Activated naive CD8-positive, alpha-beta T cell (primary cell): ENCODE results near the gene MGARP.
A peak's percentile ranks its signal among the peaks of the same experiment; 100 is the strongest.
"Not testable (repeated sequence)": the region's sequence is repeated elsewhere in the genome, so short reads cannot be mapped to it uniquely, and the experiment has no call there.

Source experiments
- H3K27ac Mint-ChIP-seq: one replicate; pipeline ENCODE4 v1.8.0; 2021; ENCODE audit warnings: mixed read lengths
- H3K27me3 Mint-ChIP-seq: one replicate; pipeline ENCODE4 v1.8.0; 2021; ENCODE audit warnings: mixed read lengths
- H3K36me3 Mint-ChIP-seq: one replicate; pipeline ENCODE4 v1.8.0; 2021; ENCODE audit warnings: mixed read lengths
- H3K4me1 Mint-ChIP-seq: one replicate; pipeline ENCODE4 v1.8.0; 2021; ENCODE audit warnings: low read depth, mixed read lengths
- H3K4me3 Mint-ChIP-seq: one replicate; pipeline ENCODE4 v1.8.0; 2021; ENCODE audit warnings: mild to moderate bottlenecking, mixed read lengths
- H3K9me3 Mint-ChIP-seq: one replicate; pipeline ENCODE4 v1.8.0; 2021; ENCODE audit warnings: low read depth, mixed read lengths

MGARP gene

DNA sequence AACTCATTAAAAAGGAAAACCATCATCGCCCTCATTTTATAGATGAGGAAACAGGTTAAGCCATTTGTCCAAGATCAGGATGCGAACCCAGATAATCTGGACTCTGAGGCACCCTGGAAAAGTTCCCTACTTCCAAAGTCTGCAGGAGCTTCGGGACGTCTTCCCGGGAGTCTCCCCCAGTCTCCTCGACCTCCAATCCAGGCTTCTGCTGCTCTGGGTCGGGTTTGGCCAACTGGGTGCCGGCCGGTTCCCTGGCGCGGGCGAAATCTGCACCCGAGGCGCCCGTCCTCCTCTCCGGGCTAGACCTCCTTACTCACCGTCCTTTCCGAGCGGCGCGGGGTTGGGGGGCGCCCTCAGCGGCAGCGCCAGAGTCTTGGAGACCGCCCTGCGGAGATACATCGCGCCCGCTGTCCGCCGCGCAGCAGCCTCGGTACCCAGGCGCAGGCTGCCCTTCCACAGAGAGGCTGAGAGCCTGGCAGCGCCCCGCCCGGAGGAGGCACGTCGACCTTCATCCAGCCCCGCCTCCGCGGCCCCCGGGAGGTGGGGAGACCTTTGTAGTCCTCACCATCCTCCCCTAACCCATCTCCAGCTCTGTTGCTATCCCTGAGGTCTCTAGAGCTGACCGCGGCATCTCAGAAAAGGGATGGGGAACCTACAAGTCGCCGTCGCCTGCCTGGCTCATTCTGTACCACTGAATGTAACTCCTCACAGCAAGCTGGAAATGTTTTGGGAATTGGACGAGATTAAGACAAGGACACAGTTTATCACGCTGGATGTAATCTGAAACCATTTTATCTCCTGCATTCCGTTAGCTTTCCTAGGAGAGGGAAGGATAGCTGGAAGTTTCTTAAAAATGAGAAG lies at the start of gene MGARP:
Gene MGARP, minus strand, starts transcription at position 466 of the 861 bp plus-strand sequence. Its CDS starts 67 bp downstream, at position 399.
- peaks cover 14% of the 10 kb centered on the region for H3K27me3 Mint-ChIP-seq
- H3K4me1 Mint-ChIP-seq = peaks cover 11% of the 10 kb centered on the region
- H3K4me3 Mint-ChIP-seq = peak within 1 kb of the TSS; percentile 83
- no peak within 1 kb of the TSS for H3K27ac Mint-ChIP-seq
- no peaks in the 10 kb centered on the region for H3K9me3 Mint-ChIP-seq
- peaks cover 6% of the 10 kb centered on the region for H3K36me3 Mint-ChIP-seq

DNA sequence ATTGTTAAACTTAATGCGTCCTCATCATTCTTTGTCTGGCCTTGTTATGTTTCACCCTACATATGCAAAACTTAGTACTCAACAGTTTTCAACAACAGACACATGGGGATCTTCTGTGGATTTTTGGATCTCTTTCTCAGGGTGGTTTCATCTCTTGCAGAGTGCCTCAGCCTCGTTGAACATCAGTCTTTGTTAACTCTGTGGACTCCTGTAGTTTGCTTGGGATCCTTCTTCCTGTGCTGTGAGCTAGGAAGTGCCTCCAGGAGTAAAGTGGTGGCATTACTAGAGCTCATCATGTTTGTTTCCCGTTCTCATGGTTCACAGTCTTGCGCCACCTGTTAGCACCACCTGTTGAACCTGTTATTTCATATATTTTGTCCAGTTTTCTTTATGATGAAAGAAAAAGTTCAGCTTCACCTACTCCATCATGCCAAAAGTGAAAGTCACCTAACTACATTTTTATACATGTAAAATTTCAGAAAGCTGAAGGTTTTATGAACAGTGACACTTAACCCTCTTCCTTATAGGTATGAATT lies 49.7 kb upstream of the MGARP start:
- peaks cover 17% of the 10 kb centered on the region for H3K36me3 Mint-ChIP-seq
- H3K9me3 Mint-ChIP-seq = no peaks in the 10 kb centered on the region
- H3K4me3 Mint-ChIP-seq = no peak overlapping the region
- peaks cover 54% of the 10 kb centered on the region for H3K4me1 Mint-ChIP-seq
- no peaks in the 10 kb centered on the region for H3K27me3 Mint-ChIP-seq
- H3K27ac Mint-ChIP-seq = no peak overlapping the region

DNA sequence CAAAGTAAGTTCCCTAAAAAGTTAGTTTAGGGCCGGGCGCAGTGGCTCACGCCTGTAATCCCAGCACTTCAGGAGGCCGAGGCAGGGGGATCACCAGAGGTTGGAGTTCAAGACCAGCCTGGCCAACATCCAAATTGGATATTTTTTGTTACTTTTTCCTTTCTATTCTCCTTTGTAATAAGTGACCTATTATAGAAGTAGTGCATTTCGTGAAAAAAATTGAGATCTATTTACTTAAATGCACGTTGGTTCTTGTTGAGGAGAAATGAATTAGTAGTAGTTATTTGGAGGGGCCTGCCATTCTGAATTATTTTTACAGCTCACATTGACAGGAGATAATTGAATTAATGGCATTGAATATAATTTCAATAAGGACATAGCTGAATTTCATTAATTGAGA lies 44.6 kb upstream of the MGARP start:
- H3K27ac Mint-ChIP-seq = no peak overlapping the region
- peaks cover 14% of the 10 kb centered on the region for H3K36me3 Mint-ChIP-seq
- H3K4me1 Mint-ChIP-seq = peaks cover 60% of the 10 kb centered on the region
- H3K9me3 Mint-ChIP-seq = no peaks in the 10 kb centered on the region
- no peaks in the 10 kb centered on the region for H3K27me3 Mint-ChIP-seq
- no peak overlapping the region for H3K4me3 Mint-ChIP-seq

DNA sequence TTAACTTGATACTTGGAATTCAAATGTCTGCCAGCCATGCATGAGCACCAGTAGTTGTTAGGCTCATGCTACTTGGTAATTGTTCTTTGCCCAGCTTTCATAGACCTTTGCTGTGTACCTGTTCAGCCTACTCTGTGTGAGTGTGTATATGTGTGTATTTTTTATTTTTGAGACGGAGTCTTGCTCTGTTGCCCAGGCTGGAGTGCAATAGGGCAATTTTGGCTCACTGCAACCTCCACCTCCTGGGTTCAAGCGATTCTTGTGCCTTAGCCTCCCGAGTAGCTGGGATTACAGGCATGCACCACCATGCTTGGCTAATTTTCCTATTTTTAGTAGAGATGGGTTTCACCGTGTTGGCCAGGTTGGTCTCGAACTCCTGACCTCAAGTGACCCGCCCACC lies 42.5 kb upstream of the MGARP start:
- not testable (repeated sequence) for H3K36me3 Mint-ChIP-seq, H3K4me3 Mint-ChIP-seq, H3K27me3 Mint-ChIP-seq, H3K9me3 Mint-ChIP-seq, H3K27ac Mint-ChIP-seq
- H3K4me1 Mint-ChIP-seq = peaks cover 63% of the 10 kb centered on the region

DNA sequence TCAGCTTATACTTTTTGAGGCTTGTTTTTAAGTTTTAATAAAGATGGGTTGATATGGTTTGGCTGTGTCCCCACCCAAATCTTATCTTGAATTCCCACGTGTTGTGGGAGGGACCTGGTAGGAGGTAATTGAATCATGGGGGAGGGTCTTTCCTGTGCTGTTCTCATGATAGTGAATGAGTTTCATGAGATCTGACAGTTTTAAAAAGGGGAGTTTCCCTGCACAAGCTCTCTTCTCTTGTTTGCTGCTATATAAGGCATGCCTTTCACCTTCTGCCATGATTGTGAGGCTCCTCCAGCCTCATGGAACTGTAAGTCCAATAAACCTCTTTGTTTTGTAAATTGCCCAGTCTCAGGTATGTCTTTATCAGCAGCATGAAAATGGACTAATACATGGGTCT lies 42.0 kb upstream of the MGARP start:
- H3K27ac Mint-ChIP-seq, H3K27me3 Mint-ChIP-seq, H3K36me3 Mint-ChIP-seq, H3K9me3 Mint-ChIP-seq: not testable (repeated sequence)
- Mint-ChIP-seq H3K4me1 (peaks cover 67% of the 10 kb centered on the region), H3K4me3 (peak overlapping the region; percentile 6)

DNA sequence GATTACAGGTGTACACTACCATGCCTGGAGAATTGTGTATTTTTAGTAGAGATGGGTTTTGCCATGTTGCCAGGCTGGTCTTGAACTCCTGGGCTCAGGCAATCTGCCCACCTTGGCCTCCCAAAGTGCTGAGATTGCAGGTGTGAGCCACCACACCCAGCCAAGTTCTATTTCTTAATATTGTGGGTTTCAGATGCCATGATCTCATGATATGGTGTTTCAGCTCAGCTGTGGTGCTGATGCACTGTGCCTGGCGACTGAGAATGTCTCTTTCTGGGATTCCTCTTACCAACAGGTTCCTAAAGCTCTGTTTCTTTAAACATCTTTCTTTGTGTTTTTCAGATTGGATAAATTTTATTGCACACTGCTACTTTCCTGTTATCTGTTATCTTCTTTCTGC lies 39.5 kb upstream of the MGARP start:
- peaks cover 75% of the 10 kb centered on the region for H3K4me1 Mint-ChIP-seq
- H3K4me3 Mint-ChIP-seq = no peak overlapping the region
- peaks cover 15% of the 10 kb centered on the region for H3K36me3 Mint-ChIP-seq

DNA sequence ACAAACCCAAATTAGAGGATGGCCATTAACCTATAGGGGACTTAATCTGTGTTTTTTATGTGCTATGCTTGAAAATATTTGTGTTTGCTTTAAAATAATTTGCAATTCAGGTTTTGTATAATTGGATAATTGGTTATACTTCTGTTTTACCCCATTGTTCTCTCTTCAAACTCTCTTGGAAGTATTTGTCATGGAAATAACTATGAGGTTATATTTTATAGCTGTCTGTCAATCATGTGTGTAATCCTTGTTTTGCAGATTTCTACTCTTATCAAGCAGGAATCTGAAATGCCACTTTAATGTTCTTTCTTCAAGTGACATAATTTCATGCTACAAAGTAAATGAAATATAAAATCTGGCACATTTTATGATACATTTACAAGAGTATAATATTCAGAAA lies 37.6 kb upstream of the MGARP start:
- Mint-ChIP-seq H3K4me3 (no peak overlapping the region), H3K4me1 (peaks cover 80% of the 10 kb centered on the region), H3K27ac (no peak overlapping the region), H3K27me3 (no peaks in the 10 kb centered on the region), H3K36me3 (peaks cover 15% of the 10 kb centered on the region), H3K9me3 (no peaks in the 10 kb centered on the region)

More for the DNA sequence above, 39.5 kb upstream of the MGARP start:
- Mint-ChIP-seq H3K27ac (peak overlapping the region; percentile 13), H3K9me3 (no peaks in the 10 kb centered on the region), H3K27me3 (no peaks in the 10 kb centered on the region)

DNA sequence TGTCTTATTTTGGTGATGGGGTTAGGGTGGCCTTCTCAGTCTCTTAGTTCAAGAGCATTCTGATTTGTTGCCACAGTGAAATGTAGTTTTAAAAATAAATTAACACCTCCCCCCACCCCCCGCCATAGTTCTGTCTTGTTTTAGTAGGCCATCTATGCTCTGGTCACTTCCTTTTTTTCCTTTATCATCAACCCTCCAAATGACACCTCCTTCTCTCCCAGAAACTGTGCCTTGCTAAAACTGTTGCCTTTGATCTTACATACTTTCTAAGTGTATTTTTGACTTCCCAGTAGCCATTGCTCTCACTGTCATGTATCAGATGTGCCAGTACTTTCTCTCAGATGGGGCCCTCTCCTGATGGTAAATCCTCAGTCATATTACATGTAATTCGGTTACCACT lies 36.7 kb upstream of the MGARP start:
- Mint-ChIP-seq H3K27me3 (no peaks in the 10 kb centered on the region), H3K27ac (peak overlapping the region; percentile 31), H3K9me3 (no peaks in the 10 kb centered on the region), H3K4me1 (peaks cover 81% of the 10 kb centered on the region), H3K36me3 (peaks cover 13% of the 10 kb centered on the region), H3K4me3 (no peak overlapping the region)

DNA sequence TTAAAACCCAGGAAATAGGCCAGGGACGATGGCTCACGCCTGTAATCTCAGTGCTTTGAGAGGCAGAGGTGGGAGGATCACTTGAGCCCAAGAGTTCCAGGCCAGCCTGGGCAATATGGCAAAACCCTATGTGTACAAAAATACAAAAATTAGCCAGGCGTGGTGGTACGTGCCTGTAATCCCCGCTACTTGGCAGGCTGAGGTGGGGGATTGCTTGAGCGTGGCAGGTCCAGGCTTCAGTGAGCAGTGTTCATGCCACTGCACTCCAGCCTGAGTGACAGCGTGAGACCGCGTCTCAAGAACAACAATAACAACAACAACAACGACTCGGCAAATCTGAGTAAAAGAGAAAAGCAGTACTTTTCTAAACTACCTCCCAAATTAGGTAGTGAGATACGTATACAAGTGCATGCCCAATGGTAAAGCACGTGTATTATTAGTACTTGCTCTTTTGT lies 35.2 kb upstream of the MGARP start:
- H3K36me3 Mint-ChIP-seq = peaks cover 13% of the 10 kb centered on the region
- no peak overlapping the region for H3K27ac Mint-ChIP-seq
- peak overlapping the region; percentile 7 for H3K4me3 Mint-ChIP-seq

DNA sequence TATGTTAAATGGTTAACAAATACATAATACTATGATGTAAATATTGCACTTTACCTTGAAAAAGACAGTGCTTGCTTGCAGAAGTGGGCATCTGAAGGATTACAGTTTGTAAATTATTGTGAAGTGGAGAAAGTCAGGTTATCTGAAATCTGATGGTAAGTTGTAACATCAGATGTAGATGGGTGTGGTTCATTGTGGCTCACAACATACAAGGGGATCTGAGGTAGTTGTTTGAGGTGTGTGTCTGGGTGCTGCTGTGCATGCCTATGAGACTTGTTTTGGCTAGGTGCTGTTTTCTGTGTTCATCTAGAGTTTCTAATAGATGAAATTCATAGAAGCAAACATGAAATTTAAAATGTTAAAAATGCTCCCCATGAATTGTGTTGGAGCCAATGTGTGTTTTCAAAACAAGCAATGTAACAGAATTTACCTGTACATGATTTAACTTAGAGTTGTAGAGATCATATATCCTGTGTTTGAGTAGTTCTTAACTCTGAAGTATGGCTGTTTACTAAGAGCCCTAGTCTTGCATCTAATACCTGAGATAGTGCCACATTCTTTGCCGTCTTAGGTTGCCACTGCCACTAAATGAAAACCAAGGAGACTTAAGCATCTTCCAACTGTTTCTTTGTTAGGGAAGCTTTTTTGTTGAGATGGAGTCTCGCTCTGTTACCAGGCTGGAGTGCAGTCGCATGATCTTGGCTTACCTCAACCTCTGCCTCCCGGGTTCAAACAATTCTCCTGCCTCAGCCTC lies 34.2 kb upstream of the MGARP start:
- peaks cover 9% of the 10 kb centered on the region for H3K36me3 Mint-ChIP-seq
- peak overlapping the region; percentile 74 for H3K27ac Mint-ChIP-seq
- no peaks in the 10 kb centered on the region for H3K9me3 Mint-ChIP-seq
- H3K4me3 Mint-ChIP-seq = peak overlapping the region; percentile 60
- H3K27me3 Mint-ChIP-seq = no peaks in the 10 kb centered on the region
- H3K4me1 Mint-ChIP-seq = peaks cover 78% of the 10 kb centered on the region

More for the DNA sequence above, 35.2 kb upstream of the MGARP start:
- no peaks in the 10 kb centered on the region for H3K27me3 Mint-ChIP-seq
- H3K4me1 Mint-ChIP-seq = peaks cover 79% of the 10 kb centered on the region
- H3K9me3 Mint-ChIP-seq = no peaks in the 10 kb centered on the region

DNA sequence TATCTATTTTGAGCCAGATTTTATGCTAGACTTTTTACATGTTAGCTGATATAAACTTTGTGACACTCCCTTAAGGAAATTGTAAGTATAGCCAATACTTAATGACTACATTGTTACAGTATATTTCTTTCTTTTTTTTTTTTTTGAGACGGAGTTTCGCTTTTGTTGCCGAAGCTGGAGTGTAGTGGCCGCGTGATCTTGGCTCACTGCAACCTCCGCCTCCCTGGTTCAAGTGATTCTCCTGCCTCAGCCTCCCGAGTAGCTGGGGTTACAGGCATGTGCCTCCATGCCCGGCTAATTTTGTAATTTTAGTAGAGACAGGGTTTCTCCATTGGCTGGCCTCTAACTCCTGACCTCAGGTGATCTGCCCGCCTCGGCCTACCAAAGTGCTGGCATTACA lies 33.4 kb upstream of the MGARP start:
- H3K27me3 Mint-ChIP-seq, H3K9me3 Mint-ChIP-seq, H3K4me3 Mint-ChIP-seq, H3K27ac Mint-ChIP-seq, H3K36me3 Mint-ChIP-seq: not testable (repeated sequence)
- peaks cover 77% of the 10 kb centered on the region for H3K4me1 Mint-ChIP-seq

DNA sequence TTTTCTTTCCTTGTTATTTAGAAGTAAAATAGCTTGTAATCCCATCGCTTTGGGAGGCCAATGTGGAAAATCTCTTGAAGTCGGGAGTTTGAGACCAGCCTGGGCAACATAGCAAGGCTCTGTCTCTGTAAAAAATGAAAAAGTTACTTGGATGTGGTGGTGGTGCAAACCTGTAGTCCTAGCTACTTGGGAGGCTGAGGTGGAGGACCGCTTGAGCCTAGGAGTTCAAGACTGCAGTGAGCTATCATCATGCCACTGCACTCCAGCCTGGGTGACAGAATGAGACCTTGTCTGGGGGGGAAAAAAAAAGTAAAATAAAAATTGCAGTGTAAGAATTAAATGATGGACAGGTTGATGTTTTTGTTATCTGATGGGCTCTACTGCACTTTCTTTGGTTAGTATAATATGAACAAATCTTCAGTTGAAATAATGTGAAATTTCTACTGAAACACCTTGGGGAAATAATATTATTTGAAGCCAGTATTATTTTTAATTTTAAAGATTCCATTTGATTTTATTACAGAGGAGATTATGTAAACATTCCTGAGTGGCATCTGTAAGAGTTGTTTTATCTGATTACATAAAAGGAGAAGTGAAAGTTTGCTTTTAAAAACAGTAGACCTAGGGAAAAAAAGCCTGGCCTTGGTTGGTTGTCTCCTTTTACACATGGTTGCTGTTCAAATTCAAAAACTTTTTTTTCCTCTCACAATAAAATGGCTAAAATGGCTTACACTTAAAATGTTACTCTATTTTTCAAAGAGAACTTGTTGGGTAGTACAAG lies 32.7 kb upstream of the MGARP start:
- peaks cover 75% of the 10 kb centered on the region for H3K4me1 Mint-ChIP-seq
- H3K27me3 Mint-ChIP-seq = no peaks in the 10 kb centered on the region
- no peaks in the 10 kb centered on the region for H3K9me3 Mint-ChIP-seq
- peak overlapping the region; percentile 30 for H3K4me3 Mint-ChIP-seq
- peak overlapping the region; percentile 34 for H3K27ac Mint-ChIP-seq
- peaks cover 9% of the 10 kb centered on the region for H3K36me3 Mint-ChIP-seq

DNA sequence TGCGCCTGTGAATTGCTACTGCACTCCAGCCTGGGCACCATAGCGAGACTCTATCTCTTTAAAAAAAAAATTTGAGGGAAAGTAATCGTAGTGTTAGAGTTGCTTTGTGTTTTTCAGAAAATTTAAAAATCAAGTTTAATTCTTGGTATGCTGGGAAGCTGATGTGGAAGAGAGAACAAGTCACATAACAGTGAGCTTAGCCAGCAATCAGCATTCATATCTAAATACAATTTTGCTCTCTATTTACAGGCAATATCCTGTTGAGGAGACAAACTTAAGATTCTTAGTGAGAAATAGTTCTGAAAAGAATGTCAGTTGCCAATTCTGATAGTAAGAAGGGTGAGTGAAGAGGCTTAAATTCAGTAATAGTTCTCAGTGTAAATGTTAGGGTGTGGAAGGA lies 31.9 kb upstream of the MGARP start:
- Mint-ChIP-seq H3K27ac (no peak overlapping the region), H3K36me3 (peaks cover 6% of the 10 kb centered on the region), H3K9me3 (no peaks in the 10 kb centered on the region), H3K4me3 (no peak overlapping the region), H3K27me3 (no peaks in the 10 kb centered on the region), H3K4me1 (peaks cover 73% of the 10 kb centered on the region)

DNA sequence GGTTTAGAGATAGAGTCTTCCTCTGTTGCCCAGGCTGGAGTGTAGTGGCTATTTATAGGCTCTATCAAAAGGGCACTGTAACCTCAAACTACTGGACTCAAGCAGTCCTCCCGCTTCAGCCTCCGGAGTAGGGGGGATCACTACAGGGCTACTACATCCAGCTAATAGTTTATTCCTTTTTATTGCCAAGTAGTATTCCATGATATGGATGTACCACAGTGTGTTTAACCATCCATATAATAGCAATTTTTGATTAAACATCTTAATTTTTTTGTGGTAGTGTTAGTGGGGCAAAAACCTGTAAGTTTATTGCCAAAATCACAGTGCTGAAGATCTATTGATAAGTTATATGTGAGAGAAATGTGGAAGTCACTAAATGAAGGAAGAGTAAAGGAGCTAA lies 24.9 kb upstream of the MGARP start:
- Mint-ChIP-seq H3K27ac (no peak overlapping the region), H3K4me3 (peak overlapping the region; percentile 62), H3K4me1 (peaks cover 61% of the 10 kb centered on the region), H3K27me3 (no peaks in the 10 kb centered on the region), H3K9me3 (peaks cover 3% of the 10 kb centered on the region), H3K36me3 (peaks cover 8% of the 10 kb centered on the region)
